ENCODE measurements around the gene OPCML. TPM values are rescaled to one million over a fixed set of nuclear protein-coding genes. Genes with fewer than 3 reads are reported as not detected.

Gene OPCML
- total and polyA plus RNA-seq, 2 donors (not counting 1 experiment from before 2014, with no cell fraction given): not detected

- intact Hi-C loops (cut with micrococcal nuclease): no loop called here
- H3K27ac ChIP-seq (ENCODE audit: low read length in 2 of 2): no peak overlapping the region
- 50% methylated on average over 2 of the region's 3 CpGs for WGBS (ENCODE audit: insufficient coverage)
- no peak overlapping the region for H3K4me3 Mint-ChIP-seq
- ChIA-PET CTCF (no interaction called here), POLR2A (no interaction called here)
- H3K27me3 Mint-ChIP-seq: no peaks in the 10 kb centered on the region
- no peaks in the 10 kb centered on the region for H3K27me3 ChIP-seq (replicated peaks in 1 of 4; ENCODE audit: control extremely low read depth in 1 of 4, control insufficient read depth in 3 of 4, insufficient read depth in 4 of 4, low read length in 3 of 4)
- DNase-seq: no peak
- H3K4me2 ChIP-seq (replicated peaks; ENCODE audit: low read depth, low read length, poor library complexity, severe bottlenecking): no peak overlapping the region
- no peaks in the 10 kb centered on the region for H3K9me3 Mint-ChIP-seq (ENCODE audit: insufficient read depth)
- no peak for ATAC-seq (ENCODE audit: low read depth)
- no peak overlapping the region for H3K4me3 ChIP-seq (ENCODE audit: control extremely low read depth in 1 of 5, extremely low read depth in 1 of 5, insufficient read depth in 1 of 5, low read depth in 2 of 5, low read length in 4 of 5)
- no peak overlapping the region for H2AFZ ChIP-seq (ENCODE audit: insufficient read depth, low read depth, low read length, poor library complexity, severe bottlenecking)
- H3K9me3 ChIP-seq (ENCODE audit: control extremely low read depth in 1 of 3, control insufficient read depth in 2 of 3, insufficient read depth in 1 of 3, low read length in 2 of 3): peaks cover 0 to 9% (median 0%) of the 10 kb centered on the region in 3 donors
- H3K36me3 ChIP-seq (replicated peaks in 1 of 2; ENCODE audit: control extremely low read depth in 1 of 2, control insufficient read depth in 1 of 2, extremely low read depth in 1 of 2, insufficient read depth in 2 of 2, low read length in 1 of 2): no peaks in the 10 kb centered on the region
- H3K79me2 ChIP-seq (ENCODE audit: control insufficient read depth, insufficient read depth, low read length): no peaks in the 10 kb centered on the region
- no peaks in the 10 kb centered on the region for H3K4me1 ChIP-seq (ENCODE audit: control insufficient read depth in 2 of 2, insufficient read depth in 2 of 2, low read length in 2 of 2)
- no peaks in the 10 kb centered on the region for H3K4me1 Mint-ChIP-seq
- TF ChIP-seq CTCF (IDR thresholded peaks at IDR 0.05) (no peak), EZH2 (IDR thresholded peaks at IDR 0.05; ENCODE audit: borderline replicate concordance, insufficient read depth, low read depth, low read length, poor library complexity, severe bottlenecking) (no peak)
- H3K27ac Mint-ChIP-seq: no peak overlapping the region
- no peak overlapping the region for H3K9ac ChIP-seq (ENCODE audit: low read length)
- no peaks in the 10 kb centered on the region for H4K20me1 ChIP-seq (ENCODE audit: control insufficient read depth, insufficient read depth, low read length, poor library complexity, severe bottlenecking)
Observed at GRCh38 chr11:133381761-133382130, 150.6 kb downstream of the OPCML start.

- DNase-seq (no peak), ATAC-seq (ENCODE audit: low read depth) (no peak)
- Mint-ChIP-seq H3K27ac (no peak overlapping the region), H3K9me3 (ENCODE audit: insufficient read depth) (no peaks in the 10 kb centered on the region), H3K4me1 (no peaks in the 10 kb centered on the region), H3K4me3 (no peak overlapping the region), H3K27me3 (no peaks in the 10 kb centered on the region)
- no peak overlapping the region for H2AFZ ChIP-seq (ENCODE audit: insufficient read depth, low read depth, low read length, poor library complexity, severe bottlenecking)
- H3K9ac ChIP-seq (ENCODE audit: low read length): no peak overlapping the region
- no peak overlapping the region for H3K4me2 ChIP-seq (replicated peaks; ENCODE audit: low read depth, low read length, poor library complexity, severe bottlenecking)
- no peak overlapping the region for H3K27ac ChIP-seq (ENCODE audit: low read length in 2 of 2)
- no peak overlapping the region for H3K4me3 ChIP-seq (ENCODE audit: control extremely low read depth in 1 of 5, extremely low read depth in 1 of 5, insufficient read depth in 1 of 5, low read depth in 2 of 5, low read length in 4 of 5)
- intact Hi-C loops (cut with micrococcal nuclease): no loop called here
- no peaks in the 10 kb centered on the region for H3K79me2 ChIP-seq (ENCODE audit: control insufficient read depth, insufficient read depth, low read length)
- WGBS (ENCODE audit: insufficient coverage): 41% methylated on average over 5 of the region's 8 CpGs
- no peaks in the 10 kb centered on the region for H4K20me1 ChIP-seq (ENCODE audit: control insufficient read depth, insufficient read depth, low read length, poor library complexity, severe bottlenecking)
- no peaks in the 10 kb centered on the region for H3K4me1 ChIP-seq (ENCODE audit: control insufficient read depth in 2 of 2, insufficient read depth in 2 of 2, low read length in 2 of 2)
- CTCF ChIA-PET: no interaction called here
- peaks cover 0 to 19% (median 0%) of the 10 kb centered on the region in 3 donors for H3K9me3 ChIP-seq (ENCODE audit: control extremely low read depth in 1 of 3, control insufficient read depth in 2 of 3, insufficient read depth in 1 of 3, low read length in 2 of 3)
- TF ChIP-seq EZH2 (IDR thresholded peaks at IDR 0.05; ENCODE audit: borderline replicate concordance, insufficient read depth, low read depth, low read length, poor library complexity, severe bottlenecking): no peak
- TF ChIP-seq CTCF (IDR thresholded peaks at IDR 0.05): no peak
- H3K36me3 ChIP-seq (replicated peaks in 1 of 2; ENCODE audit: control extremely low read depth in 1 of 2, control insufficient read depth in 1 of 2, extremely low read depth in 1 of 2, insufficient read depth in 2 of 2, low read length in 1 of 2): no peaks in the 10 kb centered on the region
- H3K27me3 ChIP-seq (replicated peaks in 1 of 4; ENCODE audit: control extremely low read depth in 1 of 4, control insufficient read depth in 3 of 4, insufficient read depth in 4 of 4, low read length in 3 of 4): no peaks in the 10 kb centered on the region
- POLR2A ChIA-PET: no interaction called here
Observed at GRCh38 chr11:133366147-133366546, 166.2 kb downstream of the OPCML start.
